GM18505 (cell line): Measurements from ENCODE around the gene LMO3.
A peak's percentile ranks its signal among the peaks of the same experiment; 100 is the strongest.

Experiments
- ATAC-seq: cut with Tn5 transposase; IDR thresholded peaks from one replicate; pipeline ENCODE4 v1.9.1; 2021; ENCODE audit not compliant: unreplicated experiment
- POLR2A ChIP-seq: IDR thresholded peaks from 4 replicates; pipeline ENCODE4 v1.6.1; 2011; ENCODE audit warnings: borderline replicate concordance; ENCODE audit not compliant: insufficient read depth, insufficient read length; ENCODE audit errors: extremely low read depth

LMO3 gene

GRCh38 chr12:16606117-16606200, at the start of gene LMO3:
Gene LMO3 (minus strand): TSS chr12:16606162. CDS start chr12:16600860, 5,302 bp downstream.
- no peak for ATAC-seq
- TF ChIP-seq POLR2A: no peak

- peak; percentile 93 for ATAC-seq
- no peak for TF ChIP-seq POLR2A
Measured at GRCh38 chr12:16636435-16637055, 30.6 kb upstream of the LMO3 start.

GRCh38 chr12:16634786-16635185, 28.8 kb upstream of the LMO3 start:
- no peak for ATAC-seq
- no peak for TF ChIP-seq POLR2A

GRCh38 chr12:16626991-16627390, 21.0 kb upstream of the LMO3 start:
- no peak for TF ChIP-seq POLR2A
- no peak for ATAC-seq

GRCh38 chr12:16622338-16622737, 16.4 kb upstream of the LMO3 start:
- TF ChIP-seq POLR2A: no peak

GRCh38 chr12:16619537-16619936, 13.6 kb upstream of the LMO3 start:
- TF ChIP-seq POLR2A: no peak
- ATAC-seq: no peak

More at GRCh38 chr12:16622338-16622737, 16.4 kb upstream of the LMO3 start:
- no peak for ATAC-seq

DNA sequence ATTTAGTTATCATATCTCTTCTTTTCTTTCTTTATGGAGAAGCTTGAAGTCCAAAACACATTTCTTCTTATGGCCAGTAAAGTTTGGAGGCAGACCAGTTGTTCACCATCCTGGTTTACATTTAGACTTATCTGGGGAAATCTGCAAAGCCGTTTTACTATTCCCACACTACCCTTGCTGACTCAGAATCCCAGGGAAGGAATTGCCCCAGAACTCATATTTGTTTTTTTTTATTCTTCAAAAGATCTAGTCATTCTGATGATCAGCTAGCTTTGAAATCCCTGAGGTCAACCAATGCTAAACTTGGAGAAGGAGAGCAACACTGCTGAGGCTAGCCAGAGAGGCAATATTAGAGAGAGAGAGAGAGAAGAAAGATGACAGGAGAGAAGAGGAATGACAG, 12.3 kb upstream of the LMO3 start:
- TF ChIP-seq POLR2A: no peak
- no peak for ATAC-seq

DNA sequence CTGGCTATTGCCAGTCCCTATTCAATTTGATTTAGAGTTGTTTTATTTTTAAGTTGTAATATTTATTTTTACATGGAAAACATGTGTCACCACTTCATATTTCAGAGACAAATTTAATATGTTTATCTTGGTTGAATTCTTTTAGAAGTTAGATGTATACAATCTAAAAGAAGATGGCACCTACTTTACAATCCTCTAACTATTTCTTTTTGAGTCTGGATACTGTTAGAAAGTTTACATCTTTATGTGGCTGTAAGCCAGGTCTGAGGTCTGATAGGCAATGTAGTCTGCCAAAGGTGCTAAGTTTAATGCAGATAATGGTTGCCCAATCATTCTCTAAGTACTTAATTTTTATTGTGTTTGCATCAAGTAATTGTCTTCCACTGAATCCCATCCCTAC, 7.2 kb upstream of the LMO3 start:
- no peak for TF ChIP-seq POLR2A
- ATAC-seq: no peak

DNA sequence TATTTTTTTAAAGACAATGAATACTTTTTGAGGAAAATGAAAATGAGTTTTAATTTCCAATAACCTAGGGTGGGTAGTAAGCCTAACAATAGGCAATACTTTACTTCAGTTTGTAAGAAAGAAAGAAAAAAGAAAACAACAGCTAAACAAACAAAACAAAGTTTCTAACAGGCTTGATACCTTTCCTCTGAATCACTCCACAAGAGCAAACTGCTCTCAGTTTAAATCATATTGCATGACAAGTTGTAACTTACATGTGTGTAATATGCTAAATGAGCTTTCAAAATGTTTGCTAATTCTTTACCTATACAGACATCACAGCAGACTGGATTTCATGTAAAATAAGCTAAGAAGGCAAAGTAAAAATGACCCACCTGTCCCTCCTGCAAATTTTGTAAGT, 6.7 kb upstream of the LMO3 start:
- TF ChIP-seq POLR2A: no peak
- ATAC-seq: no peak

DNA sequence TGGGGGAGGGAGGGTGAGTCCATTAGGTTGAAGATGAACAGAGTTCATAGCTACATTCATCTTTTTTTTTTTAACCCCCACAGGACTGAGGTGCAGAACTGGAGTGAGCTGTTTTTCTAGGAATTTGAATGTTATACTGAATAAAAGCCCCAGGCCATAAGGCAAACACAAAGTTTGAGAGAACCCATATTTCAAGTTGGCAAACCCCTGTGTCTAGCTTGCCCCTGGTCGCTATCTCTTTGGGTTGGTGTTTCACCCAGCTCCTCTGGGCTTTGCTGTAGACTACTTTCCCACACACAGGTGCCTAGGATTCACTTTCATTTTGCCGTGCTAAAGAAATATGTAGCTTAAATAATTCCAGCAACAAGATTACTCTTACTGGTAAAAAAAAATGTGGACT, 5.2 kb upstream of the LMO3 start:
- TF ChIP-seq POLR2A: no peak
- peak; percentile 43 for ATAC-seq

GRCh38 chr12:16610743-16611142, 4.8 kb upstream of the LMO3 start:
- no peak for ATAC-seq
- no peak for TF ChIP-seq POLR2A

GRCh38 chr12:16610001-16610585, 4.1 kb upstream of the LMO3 start:
- no peak for ATAC-seq
- TF ChIP-seq POLR2A: no peak

- no peak for ATAC-seq
Measured at GRCh38 chr12:16608946-16609539, 3.1 kb upstream of the LMO3 start.

GRCh38 chr12:16607906-16608775, 2.2 kb upstream of the LMO3 start:
- no peak for ATAC-seq
- no peak for TF ChIP-seq POLR2A

More at GRCh38 chr12:16608946-16609539, 3.1 kb upstream of the LMO3 start:
- TF ChIP-seq POLR2A: no peak
